Measurements from ENCODE around the gene PDAP1. TPM values are rescaled to one million over a fixed set of nuclear protein-coding genes. Genes with fewer than 3 reads are reported as not detected.
"Not testable (repeated sequence)": the region's sequence is repeated elsewhere in the genome, so short reads cannot be mapped to it uniquely, and the experiment has no call there.

PDAP1 gene
- total RNA-seq, 1 donor from 2014 or later, result 95.1 TPM

DNA sequence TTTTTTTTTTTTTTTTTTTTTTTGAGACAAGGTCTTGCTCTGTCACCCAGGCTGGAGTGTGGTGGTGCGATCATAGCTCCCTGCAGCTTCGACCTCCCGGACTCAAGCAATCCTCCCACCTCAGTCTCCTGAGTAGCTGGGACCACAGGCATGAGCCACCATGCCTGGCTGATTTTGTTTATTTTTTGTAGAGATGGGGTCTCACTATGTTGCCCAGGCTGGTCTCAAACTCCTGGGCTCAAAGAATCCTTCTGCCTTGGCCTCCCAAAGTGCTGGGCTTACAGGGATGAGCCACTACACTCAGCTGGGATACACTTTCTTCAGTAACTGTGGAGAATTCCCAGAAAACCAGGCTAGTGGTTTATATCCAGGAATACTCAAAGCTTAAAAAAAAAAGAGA, 57.8 kb downstream of the PDAP1 start:
- DNase-seq (ENCODE audit: low spot score), result not testable (repeated sequence)

Other genes with a start within 250 kb of the PDAP1 start
- not detected for gene KPNA7, start 200.5 kb downstream of the PDAP1 start, total RNA-seq
- not detected for gene MYH16, start 135.8 kb downstream of the PDAP1 start, total RNA-seq
- 127 TPM for gene ARPC1A, start 82.7 kb downstream of the PDAP1 start, total RNA-seq
- gene ARPC1B, start 33.9 kb downstream of the PDAP1 start, total RNA-seq, result 94.0 TPM
- gene BUD31, start 372 bp upstream of the PDAP1 start, total RNA-seq, result 104 TPM
- gene PTCD1, start 30.2 kb upstream of the PDAP1 start, total RNA-seq, result 6.6 TPM
- 40.8 TPM for gene CPSF4, start 30.3 kb upstream of the PDAP1 start, total RNA-seq
- gene ATP5MF, start 57.6 kb upstream of the PDAP1 start, total RNA-seq, result 261 TPM
- 20.6 TPM for gene ZNF789, start 64.3 kb upstream of the PDAP1 start, total RNA-seq
- 39.8 TPM for gene ZNF394, start 91.7 kb upstream of the PDAP1 start, total RNA-seq
- gene ZKSCAN5, start 96.1 kb upstream of the PDAP1 start, total RNA-seq, result 9.4 TPM
- 8.7 TPM for gene FAM200A, start 143.5 kb upstream of the PDAP1 start, total RNA-seq
- gene ZNF655, start 150.0 kb upstream of the PDAP1 start, total RNA-seq, result 96.5 TPM
- gene TMEM225B, start 189.7 kb upstream of the PDAP1 start, total RNA-seq, result 2.9 TPM
- 23.1 TPM for gene ZSCAN25, start 208.3 kb upstream of the PDAP1 start, total RNA-seq

All from ureter (tissue), 1 donor.